GM12878 (cell line): ENCODE data around the gene PRKAG2. TPM values are rescaled to one million over a fixed set of nuclear protein-coding genes. Genes with fewer than 3 reads are reported as not detected.

ENCODE experiments used
- ATAC-seq: fragments of 200-7000 bp; cut with Tn5 transposase; 3 replicates; pipeline ENCODE4 v1.9.1; 2020; ENCODE audit warnings: mild to moderate bottlenecking, moderate library complexity
- BruUV-seq: library from RNA; stranded (reverse); fragments of 400-500 nt; replicated peaks from 2 replicates; lab custom pipeline; 2021; lab: Mats Ljungman, UMichigan
- CTCF ChIA-PET: fragments of 300-600 bp; sonication (Branson Sonifier 250); formaldehyde crosslinking; extraction: SDS; loops from one replicate; lab custom pipeline; 2021; ENCODE audit warnings: inconsistent platforms; lab: Yijun Ruan, JAX
- POLR2A ChIA-PET: fragments of 350-600 bp; formaldehyde crosslinking; extraction: SDS; loops from one replicate; lab custom pipeline; 2021; ENCODE audit warnings: inconsistent platforms; lab: Charles Lee
- RAD21 ChIA-PET: fragments of 300-600 bp; sonication (Branson Sonifier 250); formaldehyde crosslinking; loops from one replicate; lab custom pipeline; 2023; ENCODE audit warnings: antibody characterized with exemption; ENCODE audit not compliant: unreplicated experiment; lab: Charles Lee
- SMC1A ChIA-PET: fragments of 300-600 bp; sonication (Branson Sonifier 250); formaldehyde crosslinking; loops from one replicate; lab custom pipeline; 2023; ENCODE audit not compliant: unreplicated experiment, uncharacterized antibody; lab: Charles Lee
- DNase-seq: peaks from one replicate; pipeline ENCODE4 v3.0.0-alpha.2; 2011; ENCODE audit warnings: low read depth, low spot score
- FAIRE-seq: peaks from 3 replicates; lab custom pipeline; 2011; peaks lifted over from hg19 to GRCh38; lab: Jason Lieb, UNC
- H2AFZ ChIP-seq: 2 replicates; pipeline ENCODE4 v1.6.0; 2011; ENCODE audit warnings: low read depth, low read length, control low read depth; ENCODE audit not compliant: control insufficient read depth
- H3K27ac ChIP-seq: 2 replicates; pipeline ENCODE4 v1.5.1; 2011; ENCODE audit warnings: control low read depth; ENCODE audit not compliant: control insufficient read depth, insufficient read depth
- H3K27me3 ChIP-seq, 2 experiments: replicated peaks in 1 of 2; 2 replicates each; pipeline versions ENCODE4 v1.6.0 to v1.6.1; 2011; ENCODE audit warnings: low read length in 1 of 2; ENCODE audit not compliant: control insufficient read depth in 2 of 2, insufficient read depth in 2 of 2
- H3K36me3 ChIP-seq, 2 experiments: 2 replicates each; pipeline ENCODE4 v1.5.1; 2011; ENCODE audit warnings: low read length in 1 of 2; ENCODE audit not compliant: control insufficient read depth in 2 of 2, insufficient read depth in 2 of 2
- H3K4me1 ChIP-seq: 2 replicates; pipeline ENCODE4 v1.6.1; 2011; ENCODE audit warnings: mild to moderate bottlenecking, low read length, moderate library complexity, mixed read lengths; ENCODE audit not compliant: control insufficient read depth, insufficient read depth
- H3K4me2 ChIP-seq: 2 replicates; pipeline ENCODE4 v1.6.0; 2011; ENCODE audit warnings: control low read depth; ENCODE audit not compliant: control insufficient read depth, insufficient read depth
- H3K4me3 ChIP-seq: fragments of 200-600 bp; sonication (generic); 2 replicates; pipeline ENCODE4 v1.5.1; 2016
- H3K79me2 ChIP-seq: 2 replicates; pipeline ENCODE4 v1.6.0; 2011; ENCODE audit warnings: low read length; ENCODE audit not compliant: control insufficient read depth, insufficient read depth
- H3K9ac ChIP-seq: 2 replicates; pipeline ENCODE4 v1.8.0; 2011; ENCODE audit warnings: low read length, control low read depth, mixed read lengths; ENCODE audit not compliant: control insufficient read depth, insufficient read depth
- H3K9me3 ChIP-seq: replicated peaks from 3 replicates; pipeline ENCODE4 v1.5.1; 2011; ENCODE audit warnings: mild to moderate bottlenecking, low read length; ENCODE audit not compliant: control insufficient read depth, insufficient read depth
- H4K20me1 ChIP-seq: 2 replicates; pipeline ENCODE4 v1.6.0; 2011; ENCODE audit not compliant: control insufficient read depth, insufficient read depth
- EED ChIP-seq: sonication (generic); IDR thresholded peaks from 2 replicates; pipeline ENCODE4 v1.6.1; 2016; ENCODE audit warnings: antibody characterized with exemption, low read depth
- NR2C1 ChIP-seq: fragments of 450-650 bp; IDR thresholded peaks from 2 replicates; pipeline ENCODE4 v1.6.1; 2017; ENCODE audit warnings: antibody characterized with exemption, mild to moderate bottlenecking, moderate library complexity
- RB1 ChIP-seq: fragments of 450-650 bp; formaldehyde crosslinking; IDR thresholded peaks from 2 replicates; pipeline ENCODE4 v1.6.1; 2017; ENCODE audit warnings: mild to moderate bottlenecking, borderline replicate concordance
- RFX5 ChIP-seq: IDR thresholded peaks from 2 replicates; pipeline ENCODE4 v1.6.1; 2011; ENCODE audit warnings: low read depth, low read length, improper control_type of control experiment
- SKIL ChIP-seq: fragments of 450-650 bp; IDR thresholded peaks from 2 replicates; pipeline ENCODE4 v1.6.1; 2017; ENCODE audit warnings: mild to moderate bottlenecking, low read depth, inconsistent platforms; ENCODE audit not compliant: poor library complexity, severe bottlenecking
- STAT3 ChIP-seq: IDR thresholded peaks from 2 replicates; pipeline ENCODE4 v1.6.1; 2011; ENCODE audit warnings: low read depth, low read length, improper control_type of control experiment
- SUPT20H ChIP-seq: IDR thresholded peaks from 2 replicates; pipeline ENCODE4 v1.6.1; 2011; ENCODE audit warnings: low read depth, mild to moderate bottlenecking, low read length, moderate library complexity, borderline replicate concordance; ENCODE audit not compliant: control insufficient read depth
- TARDBP ChIP-seq: IDR thresholded peaks from 2 replicates; pipeline ENCODE4 v1.6.1; 2016; ENCODE audit warnings: borderline replicate concordance
- WRNIP1 ChIP-seq: IDR thresholded peaks from 2 replicates; pipeline ENCODE4 v1.6.1; 2011; ENCODE audit warnings: low read depth, low read length, improper control_type of control experiment, borderline replicate concordance
- ZNF217 ChIP-seq: fragments of 450-650 bp; IDR thresholded peaks from 2 replicates; pipeline ENCODE4 v1.6.1; 2017; ENCODE audit warnings: antibody characterized with exemption, mild to moderate bottlenecking
- ZNF384 ChIP-seq: IDR thresholded peaks from 2 replicates; pipeline ENCODE4 v1.6.1; 2012; ENCODE audit warnings: low read depth, mild to moderate bottlenecking, low read length, improper control_type of control experiment, borderline replicate concordance
- WGBS: methylation state at CpG from one replicate; pipeline ENCODE4 v1.1.6; 2016; ENCODE audit warnings: low lambda C conversion rate; ENCODE audit not compliant: insufficient replicate concordance, insufficient coverage; ENCODE audit errors: missing lambda C conversion rate; 5-methylcytosine and 5-hydroxymethylcytosine counted together
- in situ Hi-C: fragments of 300-500 bp; cut with MboI; formaldehyde crosslinking; loops from 9 replicates; pipeline ENCODE4 v1.14.3; 2018; ENCODE audit warnings: mixed read lengths
- intact Hi-C: fragments of 100-400 bp; cut with micrococcal nuclease; formaldehyde crosslinking; loops from one replicate; pipeline ENCODE4 v1.14.2; 2022; ENCODE audit not compliant: unreplicated experiment
- polyA plus RNA-seq, 11 experiments: library from polyadenylated mRNA; depleted of rRNA in 4 of 11; unstranded in 6 of 11; stranded (reverse) in 5 of 11; fragments of >200 nt; fragmentation: Nextera tagmentation in 4 of 11; fragmentation: Illumina TruSeq in 1 of 11; extraction: Ambion mirVana in 4 of 11; extraction: Trizol in 1 of 11; gene quantifications; 1 replicate in 1 of 11; 2 replicates in 10 of 11; pipeline versions ENCODE4 v1.2.1 to v1.2.3, GENCODE V29; 2011 to 2016; ENCODE audit warnings: inconsistent platforms in 2 of 11, missing spikeins in 2 of 11, low read depth in 1 of 11
- total RNA-seq, 4 experiments: library from RNA; depleted of rRNA in 3 of 4; stranded (reverse); fragments of >200 nt in 3 of 4; fragmentation: Illumina TruSeq in 1 of 4; extraction: Trizol in 1 of 4; gene quantifications; 2 replicates each; pipeline versions ENCODE4 v1.2.1 to v1.2.3, GENCODE V29; 2013 to 2021
- TF ChIP-seq, protein P1 (sequence below): fragments of 450-650 bp; IDR thresholded peaks from 2 replicates; pipeline ENCODE4 v1.6.1; 2017; ENCODE audit warnings: low read depth, mild to moderate bottlenecking, moderate library complexity

Gene PRKAG2
- total and polyA plus RNA-seq, 10 of the 15 experiments (the other 5 are each of a cell fraction or from before 2014, with no cell fraction given): 3.4 to 8.9 (median 6.8) TPM

- no peak for TF ChIP-seq EED
- no peak for TF ChIP-seq TARDBP
- no peak for TF ChIP-seq RFX5
- no peak for TF ChIP-seq SUPT20H
- TF ChIP-seq WRNIP1: no peak
- TF ChIP-seq SKIL: no peak
- no peak for TF ChIP-seq ZNF217
- TF ChIP-seq, protein P1, sequence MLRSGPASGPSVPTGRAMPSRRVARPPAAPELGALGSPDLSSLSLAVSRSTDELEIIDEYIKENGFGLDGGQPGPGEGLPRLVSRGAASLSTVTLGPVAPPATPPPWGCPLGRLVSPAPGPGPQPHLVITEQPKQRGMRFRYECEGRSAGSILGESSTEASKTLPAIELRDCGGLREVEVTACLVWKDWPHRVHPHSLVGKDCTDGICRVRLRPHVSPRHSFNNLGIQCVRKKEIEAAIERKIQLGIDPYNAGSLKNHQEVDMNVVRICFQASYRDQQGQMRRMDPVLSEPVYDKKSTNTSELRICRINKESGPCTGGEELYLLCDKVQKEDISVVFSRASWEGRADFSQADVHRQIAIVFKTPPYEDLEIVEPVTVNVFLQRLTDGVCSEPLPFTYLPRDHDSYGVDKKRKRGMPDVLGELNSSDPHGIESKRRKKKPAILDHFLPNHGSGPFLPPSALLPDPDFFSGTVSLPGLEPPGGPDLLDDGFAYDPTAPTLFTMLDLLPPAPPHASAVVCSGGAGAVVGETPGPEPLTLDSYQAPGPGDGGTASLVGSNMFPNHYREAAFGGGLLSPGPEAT: no peak
- no peak for TF ChIP-seq ZNF384
- TF ChIP-seq RB1: no peak
- no peak for TF ChIP-seq STAT3
- no peak for TF ChIP-seq NR2C1
- CTCF ChIA-PET: no interaction called here
- in situ Hi-C loops: no loop called here
- POLR2A ChIA-PET: no interaction called here
- Histone ChIP-seq H3K9ac (no peak overlapping the region), H3K27me3 (no peaks in the 10 kb centered on the region), H3K36me3 (no peaks in the 10 kb centered on the region), H3K4me2 (no peak overlapping the region), H3K4me1 (no peaks in the 10 kb centered on the region), H2AFZ (no peak overlapping the region), H3K9me3 (no peaks in the 10 kb centered on the region), H3K79me2 (no peaks in the 10 kb centered on the region), H3K27ac (no peak overlapping the region), H3K4me3 (no peak overlapping the region), H4K20me1 (no peaks in the 10 kb centered on the region)
- no TSS peak for BruUV-seq
- intact Hi-C loops: no loop called here
- no peak for DNase-seq
- RAD21 ChIA-PET: no interaction called here
- 99% methylated on average over 11 of the region's 11 CpGs for WGBS
- FAIRE-seq: no peak
- no peak for ATAC-seq
- SMC1A ChIA-PET: no interaction called here
These were observed 265.9 kb downstream of the PRKAG2 start for GRCh38 chr7:151611041-151611440.
